Activated T-cell treated with anti-CD3 and anti-CD28 coated beads, Interleukin-2, amount 50 U/mL, for 72 hours (primary cell): Measurements from ENCODE around the gene DNAI2. TPM values are rescaled to one million over a fixed set of nuclear protein-coding genes. Genes with fewer than 3 reads are reported as not detected.

ENCODE experiments used
- ATAC-seq, 2 donors: fragments of 150-1000 bp; cut with Tn5 transposase; replicated peaks in 1 of 2; 2 replicates each; pipeline ENCODE4 v1.10.0; 2021; ENCODE audit warnings: moderate library complexity in 2 of 2, mild to moderate bottlenecking in 1 of 2
- DNase-seq, 2 donors: peaks; one replicate each; pipeline ENCODE4 v3.0.0; 2021 to 2022; ENCODE audit warnings: mixed read lengths in 1 of 2
- H3K27ac Mint-ChIP-seq: one replicate; pipeline ENCODE4 v1.8.0; 2022; ENCODE audit warnings: mild to moderate bottlenecking, moderate library complexity, mixed read lengths
- H3K27me3 Mint-ChIP-seq: one replicate; pipeline ENCODE4 v1.8.0; 2022; ENCODE audit warnings: low read depth, mixed read lengths
- H3K36me3 Mint-ChIP-seq, 2 donors: one replicate each; pipeline ENCODE4 v1.8.0; 2022; ENCODE audit warnings: mixed read lengths in 2 of 2, mild to moderate bottlenecking in 1 of 2; ENCODE audit not compliant: insufficient read depth in 2 of 2
- H3K4me1 Mint-ChIP-seq: one replicate; pipeline ENCODE4 v1.8.0; 2022; ENCODE audit warnings: low read depth, mixed read lengths
- H3K4me3 Mint-ChIP-seq, 2 donors: one replicate each; pipeline ENCODE4 v1.8.0; 2022; ENCODE audit warnings: mild to moderate bottlenecking in 2 of 2, mixed read lengths in 2 of 2, moderate library complexity in 2 of 2
- H3K9me3 Mint-ChIP-seq, 2 donors: one replicate each; pipeline ENCODE4 v1.8.0; 2022; ENCODE audit warnings: mixed read lengths in 2 of 2
- total RNA-seq, 2 donors: library from RNA; stranded (reverse); gene quantifications; one replicate each; pipeline ENCODE4 v1.2.3, GENCODE V29; 2022

Gene DNAI2
- total RNA-seq, 2 donors from 2014 or later: 1.4 TPM

DNA sequence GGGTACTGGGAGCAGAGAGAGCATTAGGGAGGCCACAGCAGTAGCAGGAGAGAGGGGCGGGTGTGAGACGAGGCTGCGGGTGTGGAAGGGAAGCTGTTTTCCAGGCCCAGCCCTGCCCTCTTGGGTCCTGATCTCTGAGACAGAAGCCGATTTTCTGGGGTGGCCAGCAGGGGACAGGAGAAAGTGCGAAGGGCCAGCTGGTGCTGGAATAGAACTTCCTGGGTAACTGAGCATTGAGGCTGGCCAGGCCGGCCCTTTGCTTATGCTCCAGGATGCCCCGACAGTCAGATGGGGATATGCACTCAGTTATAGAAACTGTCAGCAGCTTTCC lies 86.8 kb downstream of the DNAI2 start:
- H3K4me3 Mint-ChIP-seq: no peak overlapping the region
- DNase-seq (no peak), ATAC-seq (no peak)
- peaks cover 29% of the 10 kb centered on the region for H3K27me3 Mint-ChIP-seq
- H3K27ac Mint-ChIP-seq: no peak overlapping the region
- no peaks in the 10 kb centered on the region for H3K9me3 Mint-ChIP-seq
- H3K36me3 Mint-ChIP-seq: no peaks in the 10 kb centered on the region
- no peaks in the 10 kb centered on the region for H3K4me1 Mint-ChIP-seq

DNA sequence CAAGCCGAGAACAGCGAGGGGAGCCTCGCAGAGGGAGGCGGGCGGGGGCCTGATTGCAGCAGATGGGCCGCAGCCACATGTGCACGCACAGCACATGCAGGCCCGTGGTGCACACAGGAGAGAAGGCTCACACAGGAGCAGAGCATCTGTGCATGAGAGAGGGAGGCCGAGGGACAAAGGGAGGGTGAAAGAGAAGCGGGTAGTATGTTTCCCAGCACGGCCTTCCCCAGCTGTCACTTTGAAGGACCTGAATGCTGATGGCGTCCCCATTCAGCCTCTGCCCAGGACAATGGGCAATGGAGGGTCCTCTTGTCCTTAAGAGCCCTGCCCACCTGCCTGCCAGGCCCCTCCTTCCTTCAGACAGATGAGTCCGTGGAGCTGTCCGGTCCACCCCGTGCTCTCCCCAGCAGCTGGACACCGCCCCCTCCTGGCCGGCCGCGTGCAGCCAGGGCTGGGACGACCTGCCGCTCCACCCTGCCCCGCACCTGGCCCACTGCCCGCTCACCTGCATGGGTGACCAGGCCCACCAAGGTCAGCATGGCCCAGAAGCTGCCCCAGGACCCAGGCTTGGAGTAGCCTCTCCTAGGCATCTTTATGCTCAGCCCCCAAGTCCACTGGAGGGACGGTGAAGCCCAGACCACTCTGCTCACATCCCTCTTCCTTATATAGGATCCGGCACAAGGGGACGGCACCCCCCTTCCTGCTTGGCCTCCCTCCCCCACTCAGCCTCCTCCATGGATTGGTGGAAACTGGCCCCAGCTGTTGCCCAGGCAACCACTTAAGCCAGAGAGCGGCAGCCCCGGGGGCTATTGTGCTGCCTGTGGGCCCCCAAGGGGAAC lies 87.4 kb downstream of the DNAI2 start, which contains the start of gene BTBD17:
BTBD17 (minus strand) TSS at position 639 of the 839 bp plus-strand sequence; CDS start at position 590, 49 bp downstream.
- ATAC-seq (peak; percentile 67 to 71), DNase-seq (peak; percentile 49 to 62)
- no peaks in the 10 kb centered on the region for H3K4me1 Mint-ChIP-seq
- H3K4me3 Mint-ChIP-seq: no peak within 1 kb of the TSS
- no peak within 1 kb of the TSS for H3K27ac Mint-ChIP-seq
- H3K36me3 Mint-ChIP-seq: no peaks in the 10 kb centered on the region
- H3K9me3 Mint-ChIP-seq: no peaks in the 10 kb centered on the region
- peaks cover 23% of the 10 kb centered on the region for H3K27me3 Mint-ChIP-seq

DNA sequence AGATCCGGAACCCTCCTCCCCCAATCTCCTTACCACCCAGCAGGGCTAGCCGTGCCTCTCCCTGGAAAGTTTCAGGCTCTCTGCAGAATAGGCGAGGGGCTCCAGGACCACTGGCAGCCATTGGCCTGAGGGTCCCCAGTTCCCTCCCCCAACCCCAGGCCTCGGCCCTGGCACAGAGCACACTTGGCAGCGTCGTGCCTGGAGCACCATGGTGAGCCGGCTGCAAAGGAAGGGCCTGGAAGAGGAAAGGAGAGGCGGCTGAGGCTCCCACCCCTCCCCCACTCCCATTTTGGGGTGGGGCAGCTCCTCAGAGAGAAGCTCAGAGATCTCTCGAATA lies 88.0 kb downstream of the DNAI2 start:
- Mint-ChIP-seq H3K9me3 (no peaks in the 10 kb centered on the region), H3K27me3 (peaks cover 22% of the 10 kb centered on the region), H3K27ac (no peak overlapping the region), H3K36me3 (no peaks in the 10 kb centered on the region), H3K4me3 (no peak overlapping the region), H3K4me1 (no peaks in the 10 kb centered on the region)
- DNase-seq (no peak), ATAC-seq (no peak)

- no peak overlapping the region for H3K27ac Mint-ChIP-seq
- H3K4me1 Mint-ChIP-seq: peaks cover under 1% of the 10 kb centered on the region
- no peaks in the 10 kb centered on the region for H3K9me3 Mint-ChIP-seq
Measured at GRCh38 chr17:74362810-74363498, 88.9 kb downstream of the DNAI2 start.

More at GRCh38 chr17:74362810-74363498, 88.9 kb downstream of the DNAI2 start:
- Mint-ChIP-seq H3K27me3 (peaks cover 19% of the 10 kb centered on the region), H3K36me3 (no peaks in the 10 kb centered on the region), H3K4me3 (no peak overlapping the region)
- ATAC-seq (no peak), DNase-seq (no peak)

Other genes starting within 250 kb of the DNAI2 start
- 1,000 to 10,000 TPM; 1,255 to 1,305 TPM for gene RPL38, start 70.6 kb upstream of the DNAI2 start, total RNA-seq
- 1 to 10 TPM; 5.3 to 7.2 TPM for gene TTYH2, start 60.7 kb upstream of the DNAI2 start, total RNA-seq
- under 1 TPM in 1 of 2 donors, not detected in 1; 0.25 TPM for gene KIF19, start 52.0 kb downstream of the DNAI2 start, total RNA-seq
- not detected for gene BTBD17, start 87.6 kb downstream of the DNAI2 start, total RNA-seq
- not detected for gene GPR142, start 93.3 kb downstream of the DNAI2 start, total RNA-seq
- gene GPRC5C, start 157.9 kb downstream of the DNAI2 start, total RNA-seq: 1 to 10 TPM; 1.3 to 2.3 TPM
- gene CD300A, start 192.4 kb downstream of the DNAI2 start, total RNA-seq: 1 to 10 TPM; 3.9 to 7.2 TPM